Stimulated activated CD4-positive, alpha-beta T cell treated with anti-CD3 and anti-CD28 coated beads, Interleukin-15, amount 100 ng/mL, for 24 hours (primary cell): ENCODE measurements around the gene WDR18.

Experiments used
- DNase-seq: peaks from one replicate; pipeline ENCODE4 v3.0.0-alpha.2; 2020

The WDR18 gene

DNA sequence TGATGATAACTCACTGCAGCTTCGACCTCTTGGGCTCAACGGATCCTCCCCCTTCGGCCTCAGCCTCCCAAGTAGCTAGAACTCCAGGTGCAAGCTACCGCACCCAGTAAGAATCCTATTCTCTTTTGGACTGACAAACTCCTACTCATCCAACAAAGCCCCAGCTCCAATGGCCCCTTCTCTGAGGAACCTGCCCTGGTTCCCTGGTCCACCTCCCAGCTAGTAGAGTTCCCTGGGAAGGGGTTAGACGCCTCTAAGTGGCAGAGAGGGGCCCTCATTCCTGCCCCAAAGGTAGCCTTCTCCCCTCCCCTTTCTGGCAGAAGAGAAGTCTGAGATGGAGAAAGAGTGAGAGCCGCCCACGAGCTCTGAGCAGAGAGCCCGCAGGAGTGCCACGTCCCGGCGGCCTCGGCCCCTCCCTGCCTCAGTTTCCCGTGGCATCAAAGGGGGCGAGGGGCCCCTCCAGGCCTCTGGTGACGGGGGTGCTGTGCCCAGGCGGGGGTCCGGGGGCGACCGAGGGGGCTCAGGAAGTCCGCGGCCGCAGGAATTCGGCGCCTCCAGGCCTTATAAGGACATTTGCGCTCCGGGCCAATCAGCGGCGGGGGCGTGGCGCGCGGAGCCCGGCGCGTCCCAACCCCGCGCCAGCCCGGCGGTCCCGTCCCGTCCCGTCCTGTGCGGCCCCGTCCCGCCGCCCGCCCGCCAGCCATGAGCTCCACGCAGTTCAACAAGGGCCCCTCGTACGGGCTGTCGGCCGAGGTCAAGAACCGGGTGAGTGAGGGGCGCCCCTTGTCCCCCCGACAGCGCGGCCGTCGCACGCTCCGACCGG lies 42.0 kb downstream of the WDR18 start, which contains the start of gene CNN2:
Gene CNN2 (plus strand): TSS at position 649 of the 823 bp plus-strand sequence. CDS start 54 bp downstream, at position 703.
- DNase-seq = peak; percentile 84

DNA sequence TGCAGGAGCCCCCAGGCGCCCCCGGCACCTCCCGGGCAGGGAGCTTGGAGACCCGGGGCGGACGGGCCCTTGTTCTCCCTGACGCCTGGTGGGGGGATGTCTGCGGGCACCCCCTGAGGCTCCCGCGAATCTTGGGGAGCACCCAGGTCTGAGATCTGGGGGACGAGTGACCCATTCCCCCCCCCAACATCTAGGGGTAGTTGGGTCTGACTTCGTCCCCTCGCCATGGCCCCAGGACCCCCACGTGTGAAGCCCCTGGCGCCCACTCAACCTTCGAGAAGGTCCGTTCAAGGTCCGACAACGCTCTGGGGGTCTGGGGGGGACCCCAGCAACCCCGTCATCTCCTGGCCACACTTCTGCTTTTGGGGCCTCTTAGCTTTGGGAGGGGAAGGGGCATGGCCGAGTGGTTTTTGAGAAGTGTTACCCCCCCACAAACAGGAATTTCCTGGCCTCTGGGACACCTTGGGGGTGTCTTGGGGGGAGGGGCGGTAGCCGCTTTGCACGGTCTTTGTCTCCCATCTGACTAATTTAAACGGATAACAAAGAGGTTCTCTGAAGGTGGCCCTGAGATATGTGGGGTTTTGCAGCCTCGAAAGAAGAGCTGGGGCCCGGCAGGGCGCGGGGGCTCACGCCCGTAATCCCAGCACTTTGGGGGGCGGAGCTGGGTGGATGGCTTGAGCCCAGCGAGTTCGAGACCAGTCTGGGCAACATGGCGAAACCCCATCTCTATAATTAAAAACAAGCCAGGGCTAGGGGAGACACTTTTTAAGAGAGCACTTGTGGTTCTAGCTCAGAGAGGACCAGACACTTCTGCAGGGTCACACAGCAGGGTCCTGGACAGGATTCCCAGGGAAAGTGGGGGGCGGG lies 42.9 kb downstream of the WDR18 start:
- peak; percentile 58 for DNase-seq

- DNase-seq = peak; percentile 31
These were observed 43.5 kb downstream of the WDR18 start for GRCh38 chr19:1027650-1028061.

- DNase-seq = peak; percentile 71
These were observed 44.1 kb downstream of the WDR18 start for GRCh38 chr19:1028062-1028926.

- DNase-seq = no peak
These were observed 48.2 kb downstream of the WDR18 start for GRCh38 chr19:1032264-1032867.

DNA sequence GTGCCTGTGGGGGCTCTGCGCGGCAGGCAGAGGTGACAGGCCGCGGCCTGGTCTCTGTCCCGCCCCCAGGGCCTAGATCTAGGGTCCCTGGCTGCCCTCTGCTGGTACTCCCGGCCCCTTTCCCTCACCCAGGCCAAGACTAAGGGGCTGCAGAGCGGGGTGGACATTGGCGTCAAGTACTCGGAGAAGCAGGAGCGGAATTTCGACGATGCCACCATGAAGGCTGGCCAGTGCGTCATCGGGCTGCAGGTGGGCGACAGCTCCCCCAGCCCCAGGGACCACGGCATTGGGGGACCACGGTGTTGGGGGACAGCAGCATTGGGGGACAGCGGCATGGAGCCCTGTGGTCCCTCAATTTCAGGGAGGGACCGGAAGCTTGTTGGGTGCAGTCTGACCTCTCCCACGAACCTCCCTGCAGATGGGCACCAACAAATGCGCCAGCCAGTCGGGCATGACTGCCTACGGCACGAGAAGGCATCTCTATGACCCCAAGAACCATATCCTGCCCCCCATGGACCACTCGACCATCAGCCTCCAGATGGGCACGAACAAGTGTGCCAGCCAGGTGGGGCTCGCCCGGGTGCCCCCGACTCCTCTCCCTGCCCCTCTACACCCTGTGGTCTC lies 52.0 kb downstream of the WDR18 start:
- no peak for DNase-seq

DNA sequence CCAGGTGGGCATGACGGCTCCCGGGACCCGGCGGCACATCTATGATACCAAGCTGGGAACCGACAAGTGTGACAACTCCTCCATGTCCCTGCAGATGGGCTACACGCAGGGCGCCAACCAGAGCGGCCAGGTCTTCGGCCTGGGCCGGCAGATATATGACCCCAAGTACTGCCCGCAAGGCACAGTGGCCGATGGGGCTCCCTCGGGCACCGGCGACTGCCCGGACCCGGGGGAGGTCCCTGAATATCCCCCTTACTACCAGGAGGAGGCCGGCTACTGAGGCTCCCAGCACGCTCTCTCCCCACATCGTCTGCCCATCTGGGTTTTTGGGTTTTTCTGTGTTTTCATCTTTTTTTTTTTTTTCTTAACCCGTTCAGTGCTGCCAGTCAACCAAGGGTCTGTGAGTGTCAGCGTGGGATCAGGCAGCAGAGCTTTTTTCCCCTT lies 53.5 kb downstream of the WDR18 start:
- no peak for DNase-seq

DNA sequence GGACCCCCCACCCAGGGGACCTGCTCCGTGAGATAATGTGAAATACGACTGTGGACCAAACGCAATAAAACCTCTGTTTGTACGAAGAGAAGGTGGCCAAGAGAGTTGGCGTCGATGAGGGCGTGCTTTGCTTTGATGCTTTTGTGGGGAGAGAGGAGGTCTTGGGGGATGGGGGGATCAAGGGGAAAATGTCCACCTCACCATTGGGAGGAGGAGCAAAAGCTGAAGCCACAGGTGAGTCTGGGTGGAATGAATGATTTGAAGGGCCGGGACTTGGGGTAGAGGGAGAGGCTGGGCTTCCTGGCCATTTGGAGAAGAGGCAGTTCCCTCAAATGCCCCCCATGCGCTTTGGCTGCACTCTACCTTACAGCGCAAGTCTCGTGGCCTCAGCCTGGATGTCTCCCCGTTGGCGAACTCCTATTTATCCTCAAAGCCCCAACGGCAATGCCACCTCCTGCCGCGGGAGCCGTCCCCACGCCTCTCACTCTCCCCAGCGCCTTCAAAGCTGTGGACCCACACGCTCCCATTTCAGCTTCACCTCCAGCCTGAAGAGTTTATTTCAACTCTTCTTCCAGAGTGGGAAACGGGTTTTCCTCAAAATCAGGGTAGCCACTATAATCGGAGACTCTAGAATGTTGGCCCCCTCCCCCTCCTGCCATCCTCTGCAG lies 55.0 kb downstream of the WDR18 start:
- no peak for DNase-seq

DNA sequence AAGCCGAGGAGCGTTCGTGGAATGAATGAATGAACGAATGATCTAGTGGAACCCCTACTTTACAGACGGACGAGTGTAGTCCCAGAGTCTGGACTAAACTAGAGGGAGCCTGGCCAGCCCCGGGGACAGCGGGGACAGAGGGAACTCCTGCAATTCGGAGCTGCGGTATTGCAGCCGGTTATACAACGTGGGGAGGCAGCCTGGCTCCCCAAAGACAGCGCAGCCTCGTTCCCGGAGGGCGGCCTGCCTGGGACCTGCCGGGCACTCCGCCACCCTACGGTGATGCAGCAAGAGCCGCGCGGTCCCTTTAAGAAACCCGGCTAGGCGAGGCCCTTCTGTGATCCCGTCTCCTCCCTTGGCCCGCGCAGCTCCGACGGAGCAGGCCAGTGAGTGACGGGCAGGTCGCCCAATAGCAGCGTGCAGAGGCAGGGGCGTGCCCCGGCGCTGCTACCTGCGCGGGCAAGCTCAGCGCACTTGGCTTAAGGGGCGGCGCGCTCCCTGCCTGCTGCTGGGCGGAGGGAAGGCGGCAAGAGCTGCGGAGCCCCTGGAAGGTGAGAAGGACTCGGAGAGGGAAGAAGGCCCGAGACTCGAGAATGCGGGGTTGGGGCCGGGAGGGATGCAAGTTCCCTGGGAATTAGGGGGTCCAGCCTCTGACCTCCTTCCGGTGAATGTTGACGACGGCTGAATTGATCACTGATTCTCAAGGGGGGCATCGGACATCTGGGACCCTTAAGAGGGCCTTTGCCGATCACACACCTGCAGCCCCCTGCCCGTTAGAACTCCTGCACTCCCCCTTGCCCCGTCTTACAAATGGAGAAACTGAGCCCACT lies 55.7 kb downstream of the WDR18 start, which contains the start of gene ABCA7:
Gene ABCA7 (plus strand): TSS at position 462 of the 830 bp plus-strand sequence. CDS start 1,255 bp downstream, outside the sequence.
- peak; percentile 100 for DNase-seq

- DNase-seq = peak; percentile 94
These were observed 56.5 kb downstream of the WDR18 start for GRCh38 chr19:1040476-1041271.

DNA sequence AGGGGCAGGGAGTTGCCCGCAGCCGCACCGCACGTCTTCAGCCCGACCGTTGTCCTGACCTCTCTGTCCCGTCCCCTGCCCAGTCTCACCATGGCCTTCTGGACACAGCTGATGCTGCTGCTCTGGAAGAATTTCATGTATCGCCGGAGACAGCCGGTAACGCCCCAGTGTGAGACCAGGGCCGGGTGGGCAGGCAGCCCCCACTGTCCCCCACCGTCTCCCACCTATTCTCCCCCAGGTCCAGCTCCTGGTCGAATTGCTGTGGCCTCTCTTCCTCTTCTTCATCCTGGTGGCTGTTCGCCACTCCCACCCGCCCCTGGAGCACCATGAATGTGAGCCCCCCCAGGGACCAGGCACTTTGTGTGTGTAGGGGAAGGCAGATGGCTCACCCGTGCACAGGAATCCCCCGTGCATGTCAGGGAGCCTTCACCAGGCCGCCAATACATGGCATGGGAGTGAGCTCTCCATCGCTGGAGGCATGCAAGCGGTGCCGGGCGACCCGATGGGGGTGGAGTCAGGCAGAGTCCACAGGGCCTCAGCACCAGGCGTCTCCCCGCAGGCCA lies 57.2 kb downstream of the WDR18 start:
- no peak for DNase-seq

DNA sequence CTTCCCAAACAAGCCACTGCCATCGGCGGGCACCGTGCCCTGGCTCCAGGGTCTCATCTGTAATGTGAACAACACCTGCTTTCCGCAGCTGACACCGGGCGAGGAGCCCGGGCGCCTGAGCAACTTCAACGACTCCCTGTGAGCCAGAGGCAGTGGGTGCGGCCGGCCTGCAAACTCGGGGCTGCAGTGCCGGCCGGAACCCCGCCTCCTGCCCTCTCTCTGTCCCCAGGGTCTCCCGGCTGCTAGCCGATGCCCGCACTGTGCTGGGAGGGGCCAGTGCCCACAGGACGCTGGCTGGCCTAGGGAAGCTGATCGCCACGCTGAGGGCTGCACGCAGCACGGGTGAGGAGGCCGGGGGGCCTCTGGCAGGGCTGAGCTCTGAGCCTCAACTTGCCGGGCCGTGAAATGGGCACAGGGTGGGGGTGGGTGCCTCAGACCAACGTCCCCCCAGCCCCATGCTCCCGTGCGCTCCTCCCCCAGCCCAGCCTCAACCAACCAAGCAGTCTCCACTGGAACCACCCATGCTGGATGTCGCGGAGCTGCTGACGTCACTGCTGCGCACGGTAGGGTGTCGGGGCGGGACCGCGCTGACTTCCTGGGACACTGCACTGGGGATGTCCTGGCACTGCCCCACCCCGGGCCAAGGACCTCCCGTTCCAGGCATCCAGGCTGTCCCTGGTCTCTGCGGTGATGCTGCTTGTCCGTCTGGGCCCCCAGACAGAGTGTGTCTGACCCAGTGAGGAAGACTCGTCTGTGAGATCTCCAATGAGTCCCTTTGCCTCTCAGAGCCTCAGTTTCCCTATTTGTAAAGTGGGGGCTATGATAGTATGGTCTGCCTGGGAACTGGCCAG lies 57.9 kb downstream of the WDR18 start:
- DNase-seq = no peak

- DNase-seq = no peak
These were observed 58.8 kb downstream of the WDR18 start for GRCh38 chr19:1042689-1043511.
